ENCODE measurements around the gene MEGF9.

Gene MEGF9

GRCh38 chr9:120694559-120694958, 19.7 kb downstream of the MEGF9 start:
- H3K4me3 ChIP-seq (ENCODE audit: low read depth, low read length): no peak overlapping the region
- TF ChIP-seq CTCF (IDR thresholded peaks at IDR 0.05; ENCODE audit: low read depth, low read length, missing control alignments): no peak
- DNase-seq (ENCODE audit: low read depth): no peak

- TF ChIP-seq CTCF (IDR thresholded peaks at IDR 0.05; ENCODE audit: low read depth, low read length, missing control alignments): no peak
- no peak overlapping the region for H3K4me3 ChIP-seq (ENCODE audit: low read depth, low read length)
- DNase-seq (ENCODE audit: low read depth): no peak
These were observed 20.6 kb downstream of the MEGF9 start for GRCh38 chr9:120693700-120694008.

- no peak for TF ChIP-seq CTCF (IDR thresholded peaks at IDR 0.05; ENCODE audit: low read depth, low read length, missing control alignments)
- no peak for DNase-seq (ENCODE audit: low read depth)
- no peak overlapping the region for H3K4me3 ChIP-seq (ENCODE audit: low read depth, low read length)
These were observed 21.2 kb downstream of the MEGF9 start for GRCh38 chr9:120692901-120693699.

GRCh38 chr9:120690372-120690771, 23.9 kb downstream of the MEGF9 start:
- no peak for TF ChIP-seq CTCF (IDR thresholded peaks at IDR 0.05; ENCODE audit: low read depth, low read length, missing control alignments)
- no peak for DNase-seq (ENCODE audit: low read depth)
- no peak overlapping the region for H3K4me3 ChIP-seq (ENCODE audit: low read depth, low read length)

GRCh38 chr9:120689860-120690259, 24.4 kb downstream of the MEGF9 start:
- no peak overlapping the region for H3K4me3 ChIP-seq (ENCODE audit: low read depth, low read length)
- no peak for DNase-seq (ENCODE audit: low read depth)
- TF ChIP-seq CTCF (IDR thresholded peaks at IDR 0.05; ENCODE audit: low read depth, low read length, missing control alignments): no peak

GRCh38 chr9:120688758-120689157, 25.5 kb downstream of the MEGF9 start:
- no peak overlapping the region for H3K4me3 ChIP-seq (ENCODE audit: low read depth, low read length)
- no peak for DNase-seq (ENCODE audit: low read depth)
- no peak for TF ChIP-seq CTCF (IDR thresholded peaks at IDR 0.05; ENCODE audit: low read depth, low read length, missing control alignments)

- no peak for DNase-seq (ENCODE audit: low read depth)
- TF ChIP-seq CTCF (IDR thresholded peaks at IDR 0.05; ENCODE audit: low read depth, low read length, missing control alignments): no peak
These were observed 31.1 kb downstream of the MEGF9 start for GRCh38 chr9:120683150-120683549.

More at GRCh38 chr9:120683150-120683549, 31.1 kb downstream of the MEGF9 start:
- H3K4me3 ChIP-seq (ENCODE audit: low read depth, low read length): no peak overlapping the region

Measured in GM12864 (cell line).